IPS-NIHi7 (cell line): ENCODE measurements around the gene SLAMF7.
"Not testable (repeated sequence)": the region's sequence is repeated elsewhere in the genome, so short reads cannot be mapped to it uniquely, and the experiment has no call there.

Experiments used
- DNase-seq: peaks from one replicate; pipeline ENCODE4 v3.0.0; 2012; ENCODE audit warnings: mixed read lengths; ENCODE audit errors: extremely low spot score

Gene SLAMF7

GRCh38 chr1:160774886-160775719, 36.1 kb downstream of the SLAMF7 start:
- no peak for DNase-seq

- no peak for DNase-seq
These were observed 37.1 kb downstream of the SLAMF7 start for GRCh38 chr1:160776178-160776577.

GRCh38 chr1:160777486-160778089, 38.5 kb downstream of the SLAMF7 start:
- peak; percentile 76 for DNase-seq

- DNase-seq: no peak
These were observed 39.9 kb downstream of the SLAMF7 start for GRCh38 chr1:160778976-160779375.

- DNase-seq: peak; percentile 78
These were observed 40.8 kb downstream of the SLAMF7 start for GRCh38 chr1:160779626-160780397.

- no peak for DNase-seq
These were observed 41.3 kb downstream of the SLAMF7 start for GRCh38 chr1:160780398-160780755.

GRCh38 chr1:160781186-160781766, 42.2 kb downstream of the SLAMF7 start:
- no peak for DNase-seq

GRCh38 chr1:160781914-160782689, 43.1 kb downstream of the SLAMF7 start:
- DNase-seq: no peak

- DNase-seq: not testable (repeated sequence)
These were observed 44.1 kb downstream of the SLAMF7 start for GRCh38 chr1:160782988-160783765.

- no peak for DNase-seq
These were observed 50.1 kb downstream of the SLAMF7 start for GRCh38 chr1:160789051-160789701.

GRCh38 chr1:160789702-160790611, 50.9 kb downstream of the SLAMF7 start:
- DNase-seq: no peak

- DNase-seq: no peak
These were observed 55.3 kb downstream of the SLAMF7 start for GRCh38 chr1:160794376-160794775.

GRCh38 chr1:160795951-160796383, 56.9 kb downstream of the SLAMF7 start, which contains the start of gene LY9:
Gene LY9, plus strand, starts transcription at chr1:160796174. Its CDS starts 14 bp downstream, at chr1:160796188.
- no peak for DNase-seq

GRCh38 chr1:160797271-160797709, 58.2 kb downstream of the SLAMF7 start:
- no peak for DNase-seq

- no peak for DNase-seq
These were observed 58.8 kb downstream of the SLAMF7 start for GRCh38 chr1:160797861-160798273.

- DNase-seq: no peak
These were observed 59.4 kb downstream of the SLAMF7 start for GRCh38 chr1:160798439-160798838.

- DNase-seq: no peak
These were observed 60.6 kb downstream of the SLAMF7 start for GRCh38 chr1:160799641-160800040.

- DNase-seq: no peak
These were observed 61.1 kb downstream of the SLAMF7 start for GRCh38 chr1:160800142-160800541.
